GM19023 (cell line): Measurements from ENCODE around the gene ADPRHL1.
"Not testable (repeated sequence)": the region's sequence is repeated elsewhere in the genome, so short reads cannot be mapped to it uniquely, and the experiment has no call there.

Experiments
- ATAC-seq: cut with Tn5 transposase; IDR thresholded peaks from one replicate; pipeline ENCODE4 v1.9.1; 2021; ENCODE audit warnings: mild to moderate bottlenecking, moderate library complexity; ENCODE audit not compliant: unreplicated experiment

ADPRHL1 gene

GRCh38 chr13:113435907-113436306 lies 17.4 kb downstream of the ADPRHL1 start:
- not testable (repeated sequence) for ATAC-seq

GRCh38 chr13:113433391-113433916 lies 19.8 kb downstream of the ADPRHL1 start:
- no peak for ATAC-seq

GRCh38 chr13:113432506-113433270 lies 20.6 kb downstream of the ADPRHL1 start:
- ATAC-seq: no peak

GRCh38 chr13:113431171-113431570 lies 22.1 kb downstream of the ADPRHL1 start:
- no peak for ATAC-seq

GRCh38 chr13:113430378-113431110 lies 22.7 kb downstream of the ADPRHL1 start:
- no peak for ATAC-seq

- ATAC-seq: no peak
Measured at GRCh38 chr13:113429608-113429985, 23.7 kb downstream of the ADPRHL1 start.

GRCh38 chr13:113428871-113429607 lies 24.2 kb downstream of the ADPRHL1 start:
- ATAC-seq: no peak

GRCh38 chr13:113428469-113428865 lies 24.8 kb downstream of the ADPRHL1 start:
- no peak for ATAC-seq

- ATAC-seq: no peak
Measured at GRCh38 chr13:113427562-113428468, 25.5 kb downstream of the ADPRHL1 start.

GRCh38 chr13:113426591-113426986 lies 26.7 kb downstream of the ADPRHL1 start:
- no peak for ATAC-seq

- no peak for ATAC-seq
Measured at GRCh38 chr13:113425941-113426590, 27.2 kb downstream of the ADPRHL1 start.

- ATAC-seq: no peak
Measured at GRCh38 chr13:113423520-113424163, 29.6 kb downstream of the ADPRHL1 start.

GRCh38 chr13:113422807-113423519 lies 30.3 kb downstream of the ADPRHL1 start:
- no peak for ATAC-seq

GRCh38 chr13:113421673-113422270 lies 31.5 kb downstream of the ADPRHL1 start:
- no peak for ATAC-seq

GRCh38 chr13:113420833-113421600 lies 32.3 kb downstream of the ADPRHL1 start:
- ATAC-seq: no peak

GRCh38 chr13:113420232-113420631 lies 33.1 kb downstream of the ADPRHL1 start:
- no peak for ATAC-seq

GRCh38 chr13:113419531-113420193 lies 33.6 kb downstream of the ADPRHL1 start:
- ATAC-seq: no peak
